ENCODE data around the gene C10orf105.

Gene C10orf105

DNA sequence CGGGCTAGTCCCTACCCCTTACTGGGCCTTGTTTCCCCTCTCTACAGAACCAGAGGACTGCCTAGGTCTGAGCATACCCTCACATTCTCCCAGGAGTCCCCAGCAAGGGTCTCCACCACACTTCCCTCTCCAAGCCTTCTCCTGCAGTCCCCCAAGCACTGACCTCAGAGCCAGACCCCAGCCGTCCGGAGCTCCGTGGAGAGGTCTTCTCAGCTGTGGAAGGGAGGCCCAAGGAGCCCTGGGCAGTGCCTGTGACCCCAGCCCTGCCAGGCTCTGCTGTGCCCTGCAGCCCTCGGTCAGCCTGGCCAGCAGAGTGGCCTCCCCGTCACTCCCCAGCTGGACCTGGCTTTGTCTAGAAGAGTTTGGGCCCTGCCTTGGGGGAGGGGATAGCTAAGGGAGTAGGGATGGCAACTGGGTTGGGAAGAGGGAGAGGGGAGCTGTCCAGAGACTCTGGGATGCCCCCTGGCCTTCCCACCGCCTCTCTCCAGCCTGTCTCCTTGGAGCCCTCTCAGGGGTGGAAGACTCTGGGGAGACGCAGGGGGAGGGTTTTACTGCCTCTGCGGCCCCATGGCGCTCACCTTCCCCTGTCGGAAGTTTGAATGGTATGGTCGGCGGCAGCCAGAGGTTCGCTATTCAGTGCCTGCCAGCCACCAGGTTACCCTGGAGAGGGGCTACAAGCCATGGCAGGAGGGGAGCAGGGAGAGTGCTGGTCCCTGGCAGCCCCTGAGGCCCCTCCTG is at the start of gene C10orf105:
TSS of gene C10orf105 (minus strand) at position 315 of the 738 bp plus-strand sequence. CDS start 3,441 bp downstream, outside the sequence.
- DNase-seq (ENCODE audit: low read depth) = no peak

- no peak for DNase-seq (ENCODE audit: low read depth)
Measured at GRCh38 chr10:71767420-71768035, 48.0 kb upstream of the C10orf105 start.

DNA sequence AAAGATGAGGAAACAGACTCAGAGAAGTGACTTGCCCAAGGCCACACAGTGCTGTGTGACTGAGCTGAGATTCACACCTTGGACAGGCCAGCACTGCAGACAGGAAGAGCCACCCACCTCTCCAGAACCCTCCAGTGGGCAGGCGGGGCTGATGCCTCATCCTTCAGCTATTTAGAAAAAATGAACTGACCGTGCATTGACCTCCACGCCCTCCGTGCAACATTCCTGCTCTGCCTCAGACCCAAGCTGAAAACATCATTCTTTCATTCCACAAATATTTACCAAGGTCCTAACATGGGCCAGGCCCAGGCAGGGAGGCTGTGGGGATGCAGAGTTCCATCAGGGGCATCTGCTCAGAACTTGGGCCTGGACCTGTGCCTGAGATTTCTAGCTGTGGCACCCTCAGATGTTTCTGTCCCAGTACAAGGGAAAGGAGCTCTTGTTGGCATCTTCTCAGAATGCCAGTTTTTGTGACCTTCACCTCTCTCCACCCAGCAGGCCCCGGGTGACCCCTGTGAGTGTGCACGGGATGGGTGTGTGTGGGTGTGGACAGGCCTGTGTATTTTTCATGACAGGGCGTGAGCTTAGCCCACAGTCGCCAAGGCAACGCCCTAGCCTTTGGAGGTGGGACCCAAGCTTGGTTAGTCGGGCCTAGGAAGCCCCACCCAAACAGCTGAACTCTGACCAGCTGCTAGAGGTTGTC is 47.3 kb upstream of the C10orf105 start:
- DNase-seq (ENCODE audit: low read depth) = no peak

DNA sequence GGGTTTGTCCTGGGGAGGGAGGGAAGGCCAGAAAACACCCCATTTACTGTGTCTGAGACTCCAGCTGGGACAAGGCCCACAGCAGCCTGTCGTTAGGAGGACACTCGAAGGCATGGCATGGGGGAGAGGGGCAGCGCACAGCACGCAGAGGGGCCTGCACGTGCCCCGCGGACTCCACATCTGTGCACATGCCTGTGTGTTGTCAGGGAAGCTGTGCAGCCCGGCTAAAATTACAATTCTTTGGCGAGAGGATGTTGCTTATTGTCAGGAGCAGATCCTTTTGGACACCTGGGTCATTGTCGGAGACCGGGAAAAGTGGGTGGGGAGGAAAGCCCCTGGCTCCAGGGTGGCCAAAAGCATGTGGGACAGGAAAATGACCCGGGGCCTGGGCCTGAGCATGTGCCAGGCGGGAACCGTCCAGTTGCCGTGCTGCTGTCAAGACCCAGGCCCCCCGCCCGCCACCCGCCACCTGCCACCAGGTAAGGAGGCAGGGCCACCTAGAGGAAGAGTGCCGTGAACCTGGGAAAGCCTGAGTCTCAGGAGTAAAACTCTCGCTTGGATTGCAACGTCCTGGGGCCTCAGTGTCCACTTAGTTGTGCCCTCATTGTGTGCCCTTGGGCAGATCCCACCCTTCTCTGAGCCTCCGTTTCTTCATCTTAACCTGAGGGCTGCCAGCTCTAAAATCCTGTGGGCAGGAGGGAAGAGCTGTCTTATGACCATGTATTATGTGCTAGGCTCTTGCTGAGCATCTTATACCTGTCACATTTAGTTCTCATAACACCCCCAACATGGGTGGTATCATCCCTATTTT is 46.5 kb upstream of the C10orf105 start:
- DNase-seq (ENCODE audit: low read depth) = no peak

DNA sequence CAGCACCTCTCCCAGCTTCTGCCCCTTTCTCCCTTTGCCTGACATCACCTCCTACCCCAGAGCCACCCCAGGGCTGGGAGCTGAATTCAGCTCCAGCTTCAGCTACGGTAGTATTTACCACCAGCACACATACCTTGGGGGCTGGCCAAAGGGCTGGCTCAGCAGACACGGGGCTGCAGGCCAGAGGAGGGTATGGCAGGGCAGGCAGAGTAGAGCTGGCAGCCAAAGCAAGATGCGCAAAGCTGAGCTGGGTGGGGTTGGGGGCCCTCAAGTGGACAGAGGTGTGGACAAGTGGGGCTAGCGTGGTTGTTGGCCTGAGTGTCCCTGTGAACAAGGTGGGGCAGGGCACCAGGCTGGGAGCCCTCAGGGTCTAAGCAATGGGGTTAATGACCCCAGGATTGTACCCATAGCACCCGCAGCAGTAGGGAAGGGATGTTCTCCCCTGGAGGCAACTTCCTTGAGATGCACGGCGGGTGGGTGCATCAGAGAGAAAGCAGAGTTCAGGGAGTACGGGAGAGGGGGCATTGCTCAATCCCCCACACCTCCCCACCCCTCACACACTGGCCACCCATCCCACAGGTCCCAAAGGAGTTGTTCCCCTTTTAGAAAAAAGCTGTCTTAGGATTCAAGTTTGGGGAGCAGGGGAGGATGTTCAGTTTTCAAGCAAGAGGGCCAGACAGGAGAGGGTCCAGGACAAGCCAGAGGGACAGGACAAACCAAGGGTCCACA is 45.8 kb upstream of the C10orf105 start:
- no peak for DNase-seq (ENCODE audit: low read depth)

GRCh38 chr10:71763352-71764127 is 44.0 kb upstream of the C10orf105 start:
- no peak for DNase-seq (ENCODE audit: low read depth)

- DNase-seq (ENCODE audit: low read depth) = no peak
Measured at GRCh38 chr10:71762324-71762723, 42.7 kb upstream of the C10orf105 start.

- DNase-seq (ENCODE audit: low read depth) = no peak
Measured at GRCh38 chr10:71761541-71762113, 42.0 kb upstream of the C10orf105 start.

DNA sequence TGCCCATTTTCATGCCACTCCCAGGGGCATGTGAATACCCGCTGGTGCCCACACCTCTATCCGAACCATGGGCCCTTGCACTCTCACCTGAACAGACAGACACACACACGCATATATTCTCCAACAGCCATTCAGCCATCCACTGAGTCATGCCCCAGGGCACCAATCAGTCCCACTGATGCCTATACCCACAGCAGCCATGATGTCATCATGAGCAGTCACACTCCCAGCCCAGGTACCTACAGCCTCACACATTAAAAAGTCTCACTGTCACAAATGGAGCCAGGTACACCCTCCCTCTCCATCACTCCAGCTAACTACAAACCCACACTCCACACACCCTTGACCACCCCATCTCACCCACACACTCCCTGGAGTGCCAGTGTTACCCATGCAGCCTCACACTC is 41.5 kb upstream of the C10orf105 start:
- no peak for DNase-seq (ENCODE audit: low read depth)

- DNase-seq (ENCODE audit: low read depth) = no peak
Measured at GRCh38 chr10:71757399-71757922, 37.9 kb upstream of the C10orf105 start.

DNA sequence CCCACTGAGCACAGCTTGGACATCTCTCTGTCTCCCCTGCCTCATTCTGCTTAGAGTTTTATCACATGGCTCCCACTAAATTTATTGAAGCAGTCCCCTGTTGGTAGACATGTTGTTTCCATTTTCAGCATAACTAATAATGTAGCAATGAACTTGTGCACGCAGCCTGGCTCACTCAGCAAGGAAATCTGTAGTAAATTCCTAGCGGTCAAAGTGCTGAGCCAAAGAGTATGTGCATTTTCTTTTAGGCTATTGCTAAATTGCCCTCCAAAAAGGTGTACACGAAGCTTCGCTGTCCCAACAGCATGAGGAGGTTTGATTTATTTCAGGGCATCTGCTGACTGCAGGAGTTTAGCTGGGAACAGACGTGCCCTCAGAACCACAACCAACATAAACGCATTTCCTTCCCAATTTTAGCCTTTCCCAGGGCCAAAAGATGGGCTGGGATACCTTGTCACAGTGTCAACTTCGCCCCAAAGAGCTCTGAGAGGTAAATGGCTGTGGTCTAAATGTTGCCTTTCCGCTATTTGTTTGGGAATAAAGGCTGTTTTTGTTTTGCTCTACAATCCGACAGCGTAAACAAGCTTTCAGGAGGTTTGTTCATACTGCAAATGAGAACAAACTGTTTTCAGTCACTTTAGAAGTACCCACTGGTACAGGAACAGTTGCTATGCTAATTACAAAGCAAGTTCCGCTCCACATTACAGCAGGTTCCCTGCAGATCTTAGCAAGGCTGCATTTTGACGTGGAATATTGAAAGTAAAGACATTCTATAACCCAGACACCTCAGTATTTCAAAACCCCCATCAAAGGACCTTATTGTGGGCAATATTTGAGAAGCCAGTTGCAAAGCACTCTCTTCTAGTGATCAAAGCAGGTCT is 37.0 kb upstream of the C10orf105 start:
- DNase-seq (ENCODE audit: low read depth) = no peak

- no peak for DNase-seq (ENCODE audit: low read depth)
Measured at GRCh38 chr10:71755179-71755879, 35.8 kb upstream of the C10orf105 start.

DNA sequence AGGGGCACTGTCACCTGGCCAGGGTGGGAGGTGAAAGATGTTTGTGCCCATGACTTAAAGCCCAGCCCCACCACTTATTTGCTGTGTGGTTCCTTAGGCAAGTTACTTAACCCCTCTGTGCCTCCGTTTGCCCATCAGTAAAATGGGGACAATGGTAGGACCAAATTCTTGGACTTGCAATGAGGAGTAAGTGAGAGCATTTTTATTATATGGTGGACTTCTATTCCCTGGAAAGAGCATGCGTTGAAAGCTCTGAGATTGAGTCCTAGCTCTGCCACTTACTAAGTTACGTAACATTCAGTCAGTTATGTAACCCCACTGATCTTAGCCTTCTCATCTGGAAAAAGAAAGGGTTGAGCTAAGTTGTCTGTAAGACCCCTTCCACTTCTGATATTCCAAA is 35.0 kb upstream of the C10orf105 start:
- DNase-seq (ENCODE audit: low read depth) = no peak

DNA sequence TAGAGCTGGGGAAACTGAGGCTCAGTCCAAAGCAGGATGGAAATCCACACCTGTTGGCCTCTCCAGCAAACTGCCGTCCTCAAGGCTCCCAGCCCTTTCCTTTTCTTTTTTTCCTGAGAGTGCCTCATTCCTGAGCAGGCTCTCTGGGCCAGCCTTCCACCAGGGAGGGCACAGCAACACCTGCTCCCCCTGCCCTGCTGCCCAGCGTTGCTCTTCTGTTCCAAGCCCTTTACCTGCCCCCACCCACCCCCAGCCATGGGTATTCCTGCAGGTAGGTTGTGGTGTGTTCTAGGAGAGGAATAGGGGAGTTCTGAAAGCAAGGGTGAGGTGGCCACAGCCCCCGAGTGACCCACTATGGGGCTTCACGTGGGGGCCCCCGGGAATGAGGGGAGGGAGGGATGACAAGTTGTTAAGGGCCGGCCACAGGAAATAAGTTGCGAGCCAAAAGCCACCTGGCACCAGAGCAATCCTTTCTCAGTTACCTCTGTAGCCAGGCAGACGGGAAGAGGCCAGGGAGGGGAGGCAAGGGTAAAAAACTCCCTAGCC is 34.5 kb upstream of the C10orf105 start:
- no peak for DNase-seq (ENCODE audit: low read depth)

- DNase-seq (ENCODE audit: low read depth) = no peak
Measured at GRCh38 chr10:71753091-71753959, 33.7 kb upstream of the C10orf105 start.

- DNase-seq (ENCODE audit: low read depth) = no peak
Measured at GRCh38 chr10:71752391-71753090, 33.0 kb upstream of the C10orf105 start.
